ENCODE results near the gene KLF13.
A peak's percentile ranks its signal among the peaks of the same experiment; 100 is the strongest.

KLF13 gene

GRCh38 chr15:31387479-31388118 is 61.0 kb downstream of the KLF13 start:
- DNase-seq = no peak

DNA sequence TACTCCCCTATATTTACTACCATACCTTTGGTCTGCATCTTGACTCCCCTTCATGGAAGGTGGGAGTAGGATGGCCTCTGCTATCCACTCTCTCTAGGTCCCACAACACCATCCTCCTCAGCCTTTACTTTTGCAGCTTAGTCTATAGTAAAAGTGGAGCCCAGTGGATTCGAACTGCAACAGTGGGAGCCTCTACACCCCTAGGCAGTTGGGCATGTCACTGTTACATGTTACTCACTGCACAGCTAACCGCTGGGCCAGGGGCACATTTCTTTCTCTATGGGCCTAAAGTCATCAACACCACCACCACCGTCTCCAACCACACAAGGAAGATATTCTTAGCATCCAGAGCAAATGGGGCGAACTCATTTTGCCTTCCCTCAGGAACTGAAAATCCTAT is 62.9 kb downstream of the KLF13 start:
- DNase-seq = no peak

GRCh38 chr15:31390029-31390428 is 63.4 kb downstream of the KLF13 start:
- no peak for DNase-seq

DNA sequence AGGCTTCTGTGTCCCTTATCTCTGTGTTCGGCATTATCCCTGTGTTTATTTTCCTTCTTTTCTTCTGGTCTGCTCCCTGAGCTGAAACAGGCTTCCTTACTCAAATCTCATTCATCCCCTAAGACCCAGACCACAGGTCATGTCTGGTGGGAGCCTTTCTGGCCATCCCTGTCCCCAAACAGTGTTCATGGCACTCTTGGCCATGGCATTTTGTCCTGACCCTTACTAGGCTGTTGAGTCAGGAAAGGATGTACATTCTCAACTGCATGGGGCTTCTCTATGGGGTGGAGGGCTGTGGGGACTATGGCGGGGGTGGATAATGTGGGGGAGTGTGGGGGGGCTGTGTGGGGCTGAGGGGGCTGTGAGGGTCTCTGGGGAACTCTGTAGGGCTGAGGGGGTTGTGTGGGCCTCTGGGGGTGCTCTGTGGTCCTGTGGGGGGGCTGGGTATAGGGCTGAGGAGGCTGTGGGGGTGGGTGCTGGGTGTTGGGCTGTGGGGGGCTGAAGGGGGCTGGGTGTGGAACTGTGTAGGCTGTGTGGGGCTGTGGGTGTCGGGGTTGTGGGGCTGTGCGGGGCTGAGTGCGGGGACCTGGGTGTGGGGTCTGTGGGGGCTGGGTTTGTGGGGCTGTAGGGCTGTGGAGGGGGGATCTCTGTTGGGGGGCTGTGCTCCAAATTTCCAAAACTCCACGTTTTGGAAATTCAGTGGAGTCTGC is 64.3 kb downstream of the KLF13 start:
- no peak for DNase-seq

DNA sequence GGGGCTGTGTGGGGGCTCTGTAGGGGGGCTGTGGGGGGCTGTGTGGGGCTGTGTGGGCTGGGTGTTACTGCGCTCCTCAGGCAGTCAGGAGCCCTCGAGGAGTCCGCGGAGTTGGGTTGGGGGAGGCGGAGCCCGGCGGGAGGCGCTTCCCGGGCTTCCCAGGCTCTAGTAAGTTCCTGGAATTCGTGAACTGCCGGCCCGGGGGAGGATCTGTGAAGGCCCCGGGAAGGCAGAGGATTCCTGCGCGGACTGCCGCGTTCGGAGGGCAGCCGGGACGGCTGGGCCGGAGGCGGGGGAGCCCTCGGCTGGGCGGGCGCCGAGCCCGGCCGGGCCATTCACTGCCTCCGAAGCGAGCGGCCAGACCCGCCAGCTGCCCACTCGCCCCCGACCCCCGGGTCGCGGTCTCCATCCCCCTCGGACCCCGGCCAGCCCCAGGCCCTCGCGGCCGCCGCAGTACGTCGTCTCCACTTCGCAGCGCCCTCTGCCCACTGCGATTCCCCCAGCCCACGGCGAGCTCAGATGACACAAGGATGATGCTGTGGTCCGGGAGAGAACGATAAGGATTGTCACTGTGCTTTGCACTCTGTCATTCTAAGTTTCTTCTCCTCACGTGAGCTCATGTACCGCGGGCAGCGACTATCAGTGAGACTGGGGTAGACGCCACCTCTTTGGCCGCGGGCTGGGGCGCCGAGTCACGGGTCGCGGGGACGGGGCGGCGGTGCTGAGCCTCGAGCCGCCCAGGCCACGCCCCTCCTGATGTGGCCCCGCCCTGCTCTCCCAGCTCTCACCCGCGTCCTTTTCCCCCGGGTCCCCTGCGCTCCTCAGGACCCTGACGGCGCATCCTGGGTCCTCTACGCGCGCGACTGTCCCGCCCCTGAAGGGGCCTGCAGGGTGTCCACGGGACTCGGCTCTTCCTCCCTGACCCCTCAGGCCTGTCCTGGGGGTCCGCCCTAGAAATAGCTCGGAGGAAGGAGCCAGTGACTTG is 65.3 kb downstream of the KLF13 start:
- no peak for DNase-seq

DNA sequence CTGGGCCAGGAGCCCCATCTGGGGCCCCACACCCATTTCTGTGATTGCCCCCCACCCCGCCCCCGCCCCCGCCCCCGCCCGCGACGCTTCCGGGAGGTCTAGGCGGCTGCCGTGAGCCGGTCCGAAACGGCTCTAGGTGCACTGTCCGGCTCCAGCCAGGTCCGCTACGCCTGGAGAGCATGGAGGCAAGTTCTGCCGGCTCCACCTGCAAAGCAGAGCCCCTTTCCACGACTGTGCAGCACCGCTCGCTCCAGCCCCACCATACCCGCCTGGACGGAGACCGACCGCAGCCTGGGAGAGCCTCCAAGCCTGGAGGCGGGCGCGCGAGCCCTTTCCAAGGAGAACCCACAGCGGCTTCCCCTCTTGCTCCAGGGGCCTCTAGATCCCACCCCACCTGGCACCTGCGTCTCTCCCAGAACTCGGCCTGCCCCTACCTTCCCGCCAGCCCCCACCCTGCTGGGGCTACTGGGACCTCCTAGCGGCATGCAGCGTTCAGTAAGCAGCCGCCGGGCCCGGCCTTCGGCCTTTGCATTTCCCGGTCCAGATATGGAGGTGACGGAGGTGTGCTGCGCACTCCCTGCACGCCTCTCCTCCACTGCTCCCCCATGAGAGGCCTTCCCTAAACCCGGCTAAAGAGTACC is 66.2 kb downstream of the KLF13 start:
- DNase-seq = no peak

DNA sequence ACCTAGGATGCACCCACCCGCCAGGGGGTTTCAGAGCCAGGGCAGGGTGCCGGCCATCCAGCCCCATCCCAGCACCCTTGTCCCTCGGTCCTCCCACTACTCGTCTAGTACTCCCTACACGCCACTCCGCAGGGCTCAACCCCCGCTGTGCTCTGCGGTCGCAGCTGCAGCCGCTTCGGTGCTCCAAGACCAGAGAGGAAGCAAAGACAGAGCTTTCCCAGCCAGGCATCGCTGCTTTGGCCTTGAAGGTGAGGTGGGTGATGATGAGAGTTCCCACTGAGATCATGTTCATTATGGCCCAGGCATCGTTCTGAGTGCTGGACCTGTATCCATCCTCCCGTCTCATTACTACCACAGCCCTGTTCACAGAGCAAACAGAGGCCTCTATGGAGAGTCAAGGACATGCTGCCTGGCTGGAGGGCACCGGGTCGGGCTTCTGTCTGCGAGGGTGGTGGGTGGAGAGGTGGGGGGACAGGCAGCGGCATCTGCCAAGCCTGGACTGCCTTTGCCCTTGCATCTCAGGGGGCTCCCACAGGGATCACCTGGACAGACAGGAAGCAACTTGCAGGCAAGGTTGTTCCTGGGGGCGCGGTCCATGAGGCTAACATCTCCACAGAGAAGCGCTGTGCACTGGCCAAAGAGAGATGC is 66.9 kb downstream of the KLF13 start:
- no peak for DNase-seq

GRCh38 chr15:31396881-31397560 is 70.4 kb downstream of the KLF13 start:
- DNase-seq = peak; percentile 26 to 56

GRCh38 chr15:31397851-31398661 is 71.4 kb downstream of the KLF13 start:
- no peak for DNase-seq

- DNase-seq = no peak
Measured at GRCh38 chr15:31398677-31399301, 72.2 kb downstream of the KLF13 start.

GRCh38 chr15:31399544-31400171 is 73.0 kb downstream of the KLF13 start:
- no peak for DNase-seq

- DNase-seq = no peak
Measured at GRCh38 chr15:31400222-31400927, 73.7 kb downstream of the KLF13 start.

GRCh38 chr15:31401282-31401681 is 74.6 kb downstream of the KLF13 start:
- DNase-seq = no peak

GRCh38 chr15:31402003-31402402 is 75.4 kb downstream of the KLF13 start:
- no peak for DNase-seq

DNA sequence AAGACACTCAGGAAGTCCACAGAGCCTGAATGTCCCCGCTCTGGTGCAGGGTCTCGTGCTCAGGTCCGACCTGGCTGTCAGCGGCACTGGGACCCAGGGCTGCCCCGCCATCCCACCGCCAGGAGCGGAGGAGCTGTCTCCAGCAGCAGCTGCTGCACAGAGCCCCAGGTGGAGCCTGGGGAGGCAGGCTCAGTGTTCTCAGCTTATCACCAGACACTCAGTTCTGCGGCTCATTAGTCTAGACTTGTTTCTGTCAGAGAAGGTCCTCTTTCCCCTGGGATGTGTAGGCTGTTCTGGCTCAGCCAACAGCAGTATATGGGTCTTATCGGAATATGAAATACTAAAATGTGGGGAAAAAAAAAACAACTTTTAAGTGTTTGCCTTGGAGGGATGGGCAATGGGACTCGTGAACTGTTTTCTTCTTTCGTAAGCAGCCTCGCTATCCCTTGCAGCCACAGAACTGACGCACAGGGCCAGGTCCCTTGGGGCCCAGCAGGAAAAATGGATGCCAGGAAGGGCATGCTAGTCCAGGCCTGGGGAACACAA is 75.9 kb downstream of the KLF13 start:
- no peak for DNase-seq

GRCh38 chr15:31403096-31403495 is 76.5 kb downstream of the KLF13 start:
- no peak for DNase-seq

DNA sequence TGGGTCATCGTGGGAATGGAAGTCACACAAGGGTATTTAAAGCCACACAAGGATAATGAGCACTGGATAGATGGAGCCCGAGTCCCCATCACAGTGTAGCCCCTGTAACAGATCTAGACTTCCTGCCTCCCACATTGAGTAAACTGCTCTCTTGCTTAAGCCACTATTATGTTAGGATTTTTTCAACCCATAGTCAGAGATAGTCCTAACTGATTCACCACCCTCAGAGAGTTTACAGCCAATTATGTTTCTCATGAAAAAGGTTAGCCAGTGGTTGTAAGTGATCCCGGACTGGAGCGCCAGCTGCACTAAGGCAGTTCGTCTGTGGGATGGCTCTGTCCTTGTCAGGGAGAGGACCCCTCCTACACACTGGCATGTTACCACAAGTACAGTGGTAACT is 77.0 kb downstream of the KLF13 start:
- DNase-seq = no peak

GRCh38 chr15:31404345-31404744 is 77.7 kb downstream of the KLF13 start:
- DNase-seq = no peak
